Gastrocnemius medialis (tissue), 4 donors: ENCODE results near the gene CDC14A.

ENCODE experiments used
- POLR2A ChIP-seq, 2 donors: fragments of 450-650 bp; IDR thresholded peaks; one replicate each; pipeline ENCODE4 v1.6.1; 2017; ENCODE audit warnings: antibody characterized with exemption in 2 of 2, mild to moderate bottlenecking in 2 of 2, moderate library complexity in 2 of 2
- TF ChIP-seq, protein P1 (sequence below), 5 experiments: fragments of 450-650 bp in 3 of 5; fragments of 200-600 bp in 2 of 5; sonication (generic) in 2 of 5; IDR thresholded peaks in 4 of 5; conservative IDR thresholded peaks in 1 of 5; 1 replicate in 4 of 5; 2 replicates in 1 of 5; pipeline ENCODE4 v1.5.1; 2016 to 2019; ENCODE audit warnings: antibody characterized with exemption in 5 of 5, mild to moderate bottlenecking in 3 of 5, moderate library complexity in 3 of 5

DNA sequence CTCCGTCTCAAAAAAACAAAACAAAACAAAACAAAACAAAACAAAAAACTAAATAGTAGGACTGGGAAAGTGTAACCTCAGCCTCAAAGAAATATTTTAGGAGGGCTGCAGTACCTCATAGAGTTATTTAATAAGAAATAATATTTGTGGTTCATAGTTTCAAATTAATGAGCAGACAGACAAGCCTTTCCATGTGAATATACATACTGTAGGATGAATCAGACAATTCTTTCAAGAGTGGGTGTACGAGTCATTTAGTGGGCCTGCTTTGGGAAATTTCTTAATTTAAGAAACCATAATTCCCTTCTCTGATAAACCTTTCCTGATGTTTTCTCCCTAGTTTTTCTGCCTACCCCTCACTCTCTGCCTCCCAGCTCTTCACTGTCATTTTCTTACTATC is 52.5 kb downstream of the CDC14A start:
- no peak for TF ChIP-seq POLR2A (IDR thresholded peaks at IDR 0.05)
- TF ChIP-seq, protein P1, sequence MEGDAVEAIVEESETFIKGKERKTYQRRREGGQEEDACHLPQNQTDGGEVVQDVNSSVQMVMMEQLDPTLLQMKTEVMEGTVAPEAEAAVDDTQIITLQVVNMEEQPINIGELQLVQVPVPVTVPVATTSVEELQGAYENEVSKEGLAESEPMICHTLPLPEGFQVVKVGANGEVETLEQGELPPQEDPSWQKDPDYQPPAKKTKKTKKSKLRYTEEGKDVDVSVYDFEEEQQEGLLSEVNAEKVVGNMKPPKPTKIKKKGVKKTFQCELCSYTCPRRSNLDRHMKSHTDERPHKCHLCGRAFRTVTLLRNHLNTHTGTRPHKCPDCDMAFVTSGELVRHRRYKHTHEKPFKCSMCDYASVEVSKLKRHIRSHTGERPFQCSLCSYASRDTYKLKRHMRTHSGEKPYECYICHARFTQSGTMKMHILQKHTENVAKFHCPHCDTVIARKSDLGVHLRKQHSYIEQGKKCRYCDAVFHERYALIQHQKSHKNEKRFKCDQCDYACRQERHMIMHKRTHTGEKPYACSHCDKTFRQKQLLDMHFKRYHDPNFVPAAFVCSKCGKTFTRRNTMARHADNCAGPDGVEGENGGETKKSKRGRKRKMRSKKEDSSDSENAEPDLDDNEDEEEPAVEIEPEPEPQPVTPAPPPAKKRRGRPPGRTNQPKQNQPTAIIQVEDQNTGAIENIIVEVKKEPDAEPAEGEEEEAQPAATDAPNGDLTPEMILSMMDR (IDR thresholded peaks at IDR 0.05 in 4 of 5, conservative IDR thresholded peaks at IDR 0.05 in 1 of 5): no peak
